Hepatocyte (in vitro differentiated cells): ENCODE data around the gene TCF7L1.

ENCODE experiments used
- CTCF ChIP-seq: fragments of 200-600 bp; sonication (generic); IDR thresholded peaks from 2 replicates; pipeline ENCODE4 v1.5.1; 2016; ENCODE audit warnings: antibody characterized with exemption, mild to moderate bottlenecking; ENCODE audit not compliant: poor library complexity
- EZH2phosphoT487 ChIP-seq: fragments of 200-600 bp; sonication (generic); IDR thresholded peaks from one replicate; pipeline ENCODE4 v1.6.1; 2018; ENCODE audit warnings: antibody characterized with exemption, mild to moderate bottlenecking, low read depth, moderate library complexity; ENCODE audit not compliant: unreplicated experiment, severe bottlenecking

- TF ChIP-seq CTCF (no peak), EZH2phosphoT487 (no peak)
These were observed 144.4 kb downstream of the TCF7L1 start for GRCh38 chr2:85277416-85278158.
